ENCODE results near the gene GPC3. TPM values are rescaled to one million over a fixed set of nuclear protein-coding genes. Genes with fewer than 3 reads are reported as not detected.

GPC3 gene
- total RNA-seq, 1 experiment from 2014 or later: 233 TPM

DNA sequence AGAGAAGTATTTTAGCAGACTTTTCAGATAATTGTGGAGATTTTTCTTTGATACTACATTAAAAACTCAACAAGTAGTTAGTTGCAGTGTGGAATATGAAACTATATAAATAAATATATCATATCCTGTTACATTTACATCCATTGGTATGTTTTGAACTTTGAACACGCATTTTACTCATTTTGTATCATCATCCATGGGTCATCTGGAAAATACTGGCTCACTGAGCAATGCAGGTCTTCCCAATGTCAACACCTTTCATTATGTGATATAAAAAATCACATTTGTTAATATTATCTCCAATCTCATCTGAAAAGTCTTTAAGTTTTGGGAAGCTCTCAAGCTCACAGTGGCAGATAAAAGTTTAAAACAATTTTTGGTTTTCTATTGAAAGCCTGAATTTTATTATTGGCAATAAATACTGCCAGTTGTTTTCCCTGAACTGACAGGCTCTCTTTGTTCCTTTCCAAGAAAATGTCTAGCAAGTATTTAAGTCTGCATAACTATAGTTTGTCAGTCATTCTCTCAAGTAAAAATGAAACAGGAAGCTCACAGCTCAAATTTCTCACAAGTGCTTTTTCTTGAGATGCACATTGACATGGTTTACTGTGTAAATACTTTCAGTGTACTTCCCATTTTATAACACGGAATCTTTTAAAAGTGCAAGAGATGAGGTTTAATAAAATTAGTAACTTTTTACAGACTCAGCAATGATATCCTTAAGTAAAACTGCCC lies 386.6 kb downstream of the GPC3 start:
- intact Hi-C loops (cut with micrococcal nuclease; ENCODE audit: unreplicated experiment): no loop called here
- TF ChIP-seq, protein P1, sequence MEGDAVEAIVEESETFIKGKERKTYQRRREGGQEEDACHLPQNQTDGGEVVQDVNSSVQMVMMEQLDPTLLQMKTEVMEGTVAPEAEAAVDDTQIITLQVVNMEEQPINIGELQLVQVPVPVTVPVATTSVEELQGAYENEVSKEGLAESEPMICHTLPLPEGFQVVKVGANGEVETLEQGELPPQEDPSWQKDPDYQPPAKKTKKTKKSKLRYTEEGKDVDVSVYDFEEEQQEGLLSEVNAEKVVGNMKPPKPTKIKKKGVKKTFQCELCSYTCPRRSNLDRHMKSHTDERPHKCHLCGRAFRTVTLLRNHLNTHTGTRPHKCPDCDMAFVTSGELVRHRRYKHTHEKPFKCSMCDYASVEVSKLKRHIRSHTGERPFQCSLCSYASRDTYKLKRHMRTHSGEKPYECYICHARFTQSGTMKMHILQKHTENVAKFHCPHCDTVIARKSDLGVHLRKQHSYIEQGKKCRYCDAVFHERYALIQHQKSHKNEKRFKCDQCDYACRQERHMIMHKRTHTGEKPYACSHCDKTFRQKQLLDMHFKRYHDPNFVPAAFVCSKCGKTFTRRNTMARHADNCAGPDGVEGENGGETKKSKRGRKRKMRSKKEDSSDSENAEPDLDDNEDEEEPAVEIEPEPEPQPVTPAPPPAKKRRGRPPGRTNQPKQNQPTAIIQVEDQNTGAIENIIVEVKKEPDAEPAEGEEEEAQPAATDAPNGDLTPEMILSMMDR (IDR thresholded peaks at IDR 0.05; ENCODE audit: insufficient read depth in 1 of 2, low read depth in 1 of 2, low read length in 1 of 2, severe bottlenecking in 1 of 2, unreplicated experiment in 1 of 2): no peak
- Histone ChIP-seq H3K9me3 (no peaks in the 10 kb centered on the region), H3K27me3 (replicated peaks; ENCODE audit: control insufficient read depth, insufficient read depth, low read length) (no peaks in the 10 kb centered on the region), H3K36me3 (ENCODE audit: control insufficient read depth, insufficient read depth, low read length) (no peaks in the 10 kb centered on the region), H3K4me3 (ENCODE audit: low read depth, low read length) (no peak overlapping the region), H3K4me1 (no peaks in the 10 kb centered on the region)
- no TSS peak for BruUV-seq (replicated peaks)
- CTCF ChIA-PET: no interaction called here
- Mint-ChIP-seq H3K4me1 (ENCODE audit: low read depth, unreplicated experiment) (peaks cover 6% of the 10 kb centered on the region), H3K27ac (ENCODE audit: unreplicated experiment) (no peak overlapping the region), H3K4me3 (ENCODE audit: unreplicated experiment) (no peak overlapping the region), H3K36me3 (ENCODE audit: insufficient read depth, unreplicated experiment) (peaks cover 14% of the 10 kb centered on the region), H3K27me3 (ENCODE audit: insufficient read depth, unreplicated experiment) (no peaks in the 10 kb centered on the region), H3K9me3 (ENCODE audit: unreplicated experiment) (no peaks in the 10 kb centered on the region)
- no peak for DNase-seq
- POLR2A ChIA-PET: no interaction called here

DNA sequence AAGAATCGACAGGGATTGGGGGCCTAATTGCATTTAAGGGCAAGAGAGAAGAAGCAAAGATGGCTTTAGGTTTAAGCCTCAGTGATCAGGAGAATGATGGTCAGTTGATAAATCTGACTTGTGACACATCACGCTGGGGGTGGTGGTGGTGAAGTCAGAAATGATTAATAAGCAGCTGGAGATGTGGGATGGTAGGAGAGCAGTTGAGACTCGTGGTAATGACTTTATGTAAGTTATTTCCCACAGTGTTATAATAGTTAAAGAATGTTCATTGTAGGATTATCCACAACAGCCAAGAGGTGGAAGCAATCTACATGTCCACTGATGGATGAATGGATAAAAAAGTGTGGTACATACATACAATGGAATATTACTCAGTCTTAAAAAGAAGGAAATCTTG lies 391.2 kb downstream of the GPC3 start:
- no peaks in the 10 kb centered on the region for H3K27me3 Mint-ChIP-seq (ENCODE audit: insufficient read depth, unreplicated experiment)
- no peak overlapping the region for H3K27ac Mint-ChIP-seq (ENCODE audit: unreplicated experiment)
- TF ChIP-seq, protein P1 (IDR thresholded peaks at IDR 0.05; ENCODE audit: insufficient read depth in 1 of 2, low read depth in 1 of 2, low read length in 1 of 2, severe bottlenecking in 1 of 2, unreplicated experiment in 1 of 2): no peak
- Histone ChIP-seq H3K4me3 (ENCODE audit: low read depth, low read length) (no peak overlapping the region), H3K9me3 (no peaks in the 10 kb centered on the region), H3K4me1 (no peaks in the 10 kb centered on the region), H3K27me3 (replicated peaks; ENCODE audit: control insufficient read depth, insufficient read depth, low read length) (no peaks in the 10 kb centered on the region), H3K36me3 (ENCODE audit: control insufficient read depth, insufficient read depth, low read length) (no peaks in the 10 kb centered on the region)
- BruUV-seq (replicated peaks): no TSS peak
- no peaks in the 10 kb centered on the region for H3K9me3 Mint-ChIP-seq (ENCODE audit: unreplicated experiment)
- intact Hi-C loops (cut with micrococcal nuclease; ENCODE audit: unreplicated experiment): no loop called here
- H3K4me3 Mint-ChIP-seq (ENCODE audit: unreplicated experiment): no peak overlapping the region
- peaks cover 6% of the 10 kb centered on the region for H3K4me1 Mint-ChIP-seq (ENCODE audit: low read depth, unreplicated experiment)
- peaks cover 22% of the 10 kb centered on the region for H3K36me3 Mint-ChIP-seq (ENCODE audit: insufficient read depth, unreplicated experiment)
- no peak for DNase-seq
- ChIA-PET CTCF (no interaction called here), POLR2A (no interaction called here)

DNA sequence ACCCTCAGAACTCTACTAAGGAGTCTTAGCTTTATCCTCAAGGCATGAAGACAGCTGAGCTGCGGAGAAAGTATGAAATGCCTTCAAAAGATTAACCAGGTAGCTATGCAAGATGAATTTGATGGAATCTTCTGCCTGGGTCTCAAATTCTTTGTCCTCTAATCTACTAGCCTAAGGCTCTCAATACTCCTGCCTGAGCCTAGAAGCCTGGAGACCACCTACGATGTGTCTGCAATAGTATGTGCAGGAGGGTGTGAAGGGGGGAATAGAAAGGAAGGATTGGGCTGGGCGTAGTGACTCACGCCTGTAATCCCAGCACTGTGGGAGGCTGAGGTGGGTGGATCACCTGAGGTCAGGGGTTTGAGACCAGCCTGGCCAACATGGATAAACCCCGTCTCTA lies 391.9 kb downstream of the GPC3 start:
- POLR2A ChIA-PET: no interaction called here
- H3K4me1 ChIP-seq: no peaks in the 10 kb centered on the region
- no peaks in the 10 kb centered on the region for H3K27me3 Mint-ChIP-seq (ENCODE audit: insufficient read depth, unreplicated experiment)
- CTCF ChIA-PET: no interaction called here
- H3K9me3 ChIP-seq: no peaks in the 10 kb centered on the region
- H3K36me3 Mint-ChIP-seq (ENCODE audit: insufficient read depth, unreplicated experiment): peaks cover 22% of the 10 kb centered on the region
- DNase-seq: no peak
- H3K9me3 Mint-ChIP-seq (ENCODE audit: unreplicated experiment): no peaks in the 10 kb centered on the region
- BruUV-seq (replicated peaks): no TSS peak
- no peak overlapping the region for H3K4me3 ChIP-seq (ENCODE audit: low read depth, low read length)
- TF ChIP-seq, protein P1 (IDR thresholded peaks at IDR 0.05; ENCODE audit: insufficient read depth in 1 of 2, low read depth in 1 of 2, low read length in 1 of 2, severe bottlenecking in 1 of 2, unreplicated experiment in 1 of 2): no peak
- H3K4me1 Mint-ChIP-seq (ENCODE audit: low read depth, unreplicated experiment): peaks cover 6% of the 10 kb centered on the region
- H3K36me3 ChIP-seq (ENCODE audit: control insufficient read depth, insufficient read depth, low read length): no peaks in the 10 kb centered on the region
- intact Hi-C loops (cut with micrococcal nuclease; ENCODE audit: unreplicated experiment): no loop called here
- H3K4me3 Mint-ChIP-seq (ENCODE audit: unreplicated experiment): no peak overlapping the region
- no peak overlapping the region for H3K27ac Mint-ChIP-seq (ENCODE audit: unreplicated experiment)
- H3K27me3 ChIP-seq (replicated peaks; ENCODE audit: control insufficient read depth, insufficient read depth, low read length): no peaks in the 10 kb centered on the region
